C4-2B (cell line): Measurements from ENCODE around the gene TMEM80.

Experiments used
- CTCF ChIP-seq: fragments of 450-650 bp; conservative IDR thresholded peaks from 2 replicates; pipeline ENCODE4 v1.5.1; 2017; ENCODE audit warnings: mild to moderate bottlenecking
- ZFX ChIP-seq: fragments of 450-650 bp; IDR thresholded peaks from 2 replicates; pipeline ENCODE4 v1.6.1; 2017

- TF ChIP-seq CTCF (no peak), ZFX (no peak)
These were observed 36.0 kb upstream of the TMEM80 start for GRCh38 chr11:659532-660085.
